ENCODE measurements around the gene IGFBPL1.
A peak's percentile ranks its signal among the peaks of the same experiment; 100 is the strongest.
"Not testable (repeated sequence)": the region's sequence is repeated elsewhere in the genome, so short reads cannot be mapped to it uniquely, and the experiment has no call there.

Gene IGFBPL1, protein sequence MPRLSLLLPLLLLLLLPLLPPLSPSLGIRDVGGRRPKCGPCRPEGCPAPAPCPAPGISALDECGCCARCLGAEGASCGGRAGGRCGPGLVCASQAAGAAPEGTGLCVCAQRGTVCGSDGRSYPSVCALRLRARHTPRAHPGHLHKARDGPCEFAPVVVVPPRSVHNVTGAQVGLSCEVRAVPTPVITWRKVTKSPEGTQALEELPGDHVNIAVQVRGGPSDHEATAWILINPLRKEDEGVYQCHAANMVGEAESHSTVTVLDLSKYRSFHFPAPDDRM

DNA sequence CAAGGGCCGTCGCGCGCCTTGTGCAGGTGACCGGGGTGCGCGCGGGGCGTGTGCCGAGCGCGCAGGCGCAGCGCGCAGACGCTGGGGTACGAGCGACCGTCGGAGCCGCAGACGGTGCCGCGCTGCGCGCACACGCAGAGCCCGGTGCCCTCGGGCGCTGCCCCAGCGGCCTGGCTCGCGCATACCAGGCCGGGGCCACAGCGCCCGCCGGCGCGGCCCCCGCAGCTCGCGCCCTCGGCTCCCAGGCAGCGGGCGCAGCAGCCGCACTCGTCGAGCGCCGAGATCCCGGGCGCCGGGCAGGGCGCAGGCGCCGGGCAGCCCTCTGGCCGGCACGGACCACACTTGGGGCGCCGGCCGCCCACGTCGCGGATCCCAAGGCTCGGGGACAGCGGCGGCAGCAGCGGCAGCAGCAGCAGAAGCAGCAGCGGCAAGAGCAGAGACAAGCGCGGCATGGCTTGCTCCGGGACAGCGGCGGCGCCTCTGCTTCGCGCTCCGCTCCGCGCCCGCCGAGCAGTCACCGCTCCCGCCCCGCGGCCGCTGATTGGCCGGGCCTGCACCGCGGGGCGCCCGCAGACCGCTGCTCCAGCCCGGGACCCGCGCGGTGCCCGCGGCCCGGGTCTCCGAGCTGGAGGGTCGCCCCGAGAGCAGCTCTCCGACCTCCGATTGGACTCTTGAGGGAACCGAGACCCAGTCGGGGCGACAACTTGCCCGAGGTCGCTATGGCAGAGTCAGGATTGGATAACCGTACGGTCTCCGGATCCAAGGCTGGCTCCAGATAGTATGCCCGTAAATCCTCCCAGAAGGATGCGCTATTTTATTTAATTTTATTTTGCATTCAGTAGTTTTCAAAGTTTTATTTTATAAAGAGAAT, at the start of gene IGFBPL1:
Gene IGFBPL1, minus strand, starts transcription at position 482 of the 871 bp plus-strand sequence. Its CDS starts 30 bp downstream, at position 452.
- TF ChIP-seq, protein P1, sequence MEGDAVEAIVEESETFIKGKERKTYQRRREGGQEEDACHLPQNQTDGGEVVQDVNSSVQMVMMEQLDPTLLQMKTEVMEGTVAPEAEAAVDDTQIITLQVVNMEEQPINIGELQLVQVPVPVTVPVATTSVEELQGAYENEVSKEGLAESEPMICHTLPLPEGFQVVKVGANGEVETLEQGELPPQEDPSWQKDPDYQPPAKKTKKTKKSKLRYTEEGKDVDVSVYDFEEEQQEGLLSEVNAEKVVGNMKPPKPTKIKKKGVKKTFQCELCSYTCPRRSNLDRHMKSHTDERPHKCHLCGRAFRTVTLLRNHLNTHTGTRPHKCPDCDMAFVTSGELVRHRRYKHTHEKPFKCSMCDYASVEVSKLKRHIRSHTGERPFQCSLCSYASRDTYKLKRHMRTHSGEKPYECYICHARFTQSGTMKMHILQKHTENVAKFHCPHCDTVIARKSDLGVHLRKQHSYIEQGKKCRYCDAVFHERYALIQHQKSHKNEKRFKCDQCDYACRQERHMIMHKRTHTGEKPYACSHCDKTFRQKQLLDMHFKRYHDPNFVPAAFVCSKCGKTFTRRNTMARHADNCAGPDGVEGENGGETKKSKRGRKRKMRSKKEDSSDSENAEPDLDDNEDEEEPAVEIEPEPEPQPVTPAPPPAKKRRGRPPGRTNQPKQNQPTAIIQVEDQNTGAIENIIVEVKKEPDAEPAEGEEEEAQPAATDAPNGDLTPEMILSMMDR (IDR thresholded peaks at IDR 0.05; ENCODE audit: control insufficient read depth, extremely low read depth, insufficient read depth), result no peak
- no peak for DNase-seq (ENCODE audit: low read depth)
- peak within 1 kb of the TSS; percentile 18; the same call in 1 of the 2 replicates for H3K4me3 ChIP-seq (ENCODE audit: low read depth, low read length)

DNA sequence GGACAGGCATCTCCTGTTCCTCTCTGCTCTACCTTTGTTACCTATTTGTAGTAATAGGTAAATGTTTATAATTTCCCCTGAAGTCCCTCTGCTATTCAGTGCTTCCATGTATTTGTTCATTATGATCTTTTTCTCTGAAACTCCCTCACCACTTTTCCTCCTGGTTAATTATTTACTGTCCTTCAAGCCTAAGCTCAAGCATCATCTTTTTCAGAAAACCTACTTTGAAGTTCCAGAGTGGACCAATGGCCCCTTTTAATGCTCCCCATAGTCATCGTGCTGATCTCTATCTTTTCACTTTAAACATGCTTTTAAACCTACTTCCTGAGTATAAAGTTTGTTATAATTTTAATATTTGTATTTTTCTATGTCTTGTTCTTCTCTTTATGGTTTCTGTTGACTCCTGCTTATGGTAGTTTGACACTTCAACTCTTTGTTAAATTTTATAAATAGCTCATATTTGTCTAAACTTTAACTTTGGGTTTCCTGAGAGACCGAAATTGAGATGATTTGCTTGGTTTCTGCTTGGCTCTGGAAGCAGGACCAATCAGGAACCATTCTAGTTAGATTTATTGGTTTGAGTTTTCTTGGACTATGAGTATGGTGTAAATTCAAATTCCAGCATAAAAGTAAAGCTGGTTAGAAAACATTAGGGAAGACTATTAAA, 48.5 kb upstream of the IGFBPL1 start:
- not testable (repeated sequence) for DNase-seq (ENCODE audit: low read depth); H3K4me3 ChIP-seq (ENCODE audit: low read depth, low read length)

DNA sequence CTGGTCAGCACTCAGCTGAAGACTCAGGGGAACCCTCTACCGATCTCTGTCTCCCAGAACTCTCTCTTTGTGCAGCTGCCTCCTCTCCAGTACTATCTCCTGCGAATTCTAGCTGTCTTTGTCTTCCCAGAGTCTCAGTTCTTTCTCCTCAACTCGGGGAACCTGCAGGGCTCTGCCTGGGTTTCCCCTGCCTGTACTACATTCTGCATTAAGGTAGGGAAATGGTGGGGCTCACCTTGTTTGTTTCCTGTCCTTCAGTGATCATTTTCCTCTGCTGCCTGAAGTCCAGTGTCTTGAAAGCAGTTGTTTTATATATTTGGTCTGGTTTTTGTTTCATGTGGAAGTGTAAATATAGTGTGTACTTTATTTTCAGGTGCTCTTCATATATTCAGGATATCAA, 43.1 kb upstream of the IGFBPL1 start:
- TF ChIP-seq, protein P1 (IDR thresholded peaks at IDR 0.05; ENCODE audit: control insufficient read depth, extremely low read depth, insufficient read depth), result no peak

DNA sequence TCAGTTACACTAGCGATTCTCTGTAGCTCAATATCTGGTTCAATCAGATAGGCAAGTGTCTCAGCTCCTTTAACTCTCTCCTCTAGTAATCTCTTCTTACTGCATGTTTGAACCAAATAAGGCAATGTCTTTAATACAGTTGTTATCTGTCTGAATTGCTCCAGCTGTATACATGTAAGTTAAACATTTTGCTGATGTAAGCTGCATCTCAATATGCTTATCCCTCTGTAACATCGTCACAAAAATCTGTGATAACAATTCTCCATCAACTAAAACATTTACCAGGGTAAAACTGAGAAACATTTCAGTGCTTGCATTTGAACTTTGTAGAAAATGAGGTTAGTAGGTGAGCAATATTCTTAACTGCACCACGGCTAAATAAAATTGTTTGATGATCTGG, 29.6 kb upstream of the IGFBPL1 start:
- DNase-seq (ENCODE audit: low read depth), result no peak
- TF ChIP-seq, protein P1 (IDR thresholded peaks at IDR 0.05; ENCODE audit: control insufficient read depth, extremely low read depth, insufficient read depth), result no peak

More for the DNA sequence above, 43.1 kb upstream of the IGFBPL1 start:
- no peak overlapping the region for H3K4me3 ChIP-seq (ENCODE audit: low read depth, low read length)
- no peak for DNase-seq (ENCODE audit: low read depth)

DNA sequence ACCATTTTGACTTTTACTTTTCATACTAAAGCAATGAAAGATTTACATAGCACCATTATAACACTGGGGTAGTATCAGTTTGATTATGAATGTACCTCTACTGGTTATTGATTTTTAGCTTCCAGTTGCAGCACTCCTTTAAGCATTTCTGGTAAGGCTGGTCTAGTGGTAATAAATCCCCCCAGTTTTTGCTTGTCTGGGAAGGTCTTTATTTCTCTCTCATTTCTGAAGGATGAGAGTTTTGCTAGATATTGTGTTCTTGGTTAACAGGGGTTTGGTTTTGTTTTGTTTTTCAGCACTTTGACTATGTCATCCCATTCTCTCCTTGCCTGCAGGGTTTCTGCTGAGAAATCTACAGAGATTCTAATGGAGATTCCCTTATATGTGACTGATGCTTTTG, 26.9 kb upstream of the IGFBPL1 start:
- DNase-seq (ENCODE audit: low read depth), result no peak
- TF ChIP-seq, protein P1 (IDR thresholded peaks at IDR 0.05; ENCODE audit: control insufficient read depth, extremely low read depth, insufficient read depth), result no peak
- H3K4me3 ChIP-seq (ENCODE audit: low read depth, low read length), result no peak overlapping the region

More for the DNA sequence above, 29.6 kb upstream of the IGFBPL1 start:
- H3K4me3 ChIP-seq (ENCODE audit: low read depth, low read length), result no peak overlapping the region

DNA sequence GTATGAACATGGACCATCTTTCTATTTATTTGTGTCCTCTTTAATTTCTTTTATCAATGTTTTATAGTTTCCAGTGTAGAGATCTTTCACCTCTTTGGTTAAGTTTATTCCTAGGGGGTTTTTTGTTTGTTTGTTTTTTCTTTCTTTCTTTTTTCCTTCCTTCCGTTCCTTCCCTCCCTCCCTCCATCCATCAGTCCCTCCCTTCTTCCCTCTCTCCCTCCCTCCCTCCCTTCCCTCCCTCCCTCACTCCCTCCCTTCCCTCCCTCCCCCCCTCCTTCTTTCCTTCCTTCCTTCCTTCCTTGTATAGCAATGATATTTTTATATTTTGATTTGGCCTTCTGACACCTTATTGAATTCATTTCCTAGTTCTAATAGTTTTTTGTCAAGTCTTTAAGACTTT, 23.4 kb upstream of the IGFBPL1 start:
- TF ChIP-seq, protein P1 (IDR thresholded peaks at IDR 0.05; ENCODE audit: control insufficient read depth, extremely low read depth, insufficient read depth), result no peak
- H3K4me3 ChIP-seq (ENCODE audit: low read depth, low read length), result no peak overlapping the region
- DNase-seq (ENCODE audit: low read depth), result no peak
